ENCODE measurements around the gene ILF2.

DNA sequence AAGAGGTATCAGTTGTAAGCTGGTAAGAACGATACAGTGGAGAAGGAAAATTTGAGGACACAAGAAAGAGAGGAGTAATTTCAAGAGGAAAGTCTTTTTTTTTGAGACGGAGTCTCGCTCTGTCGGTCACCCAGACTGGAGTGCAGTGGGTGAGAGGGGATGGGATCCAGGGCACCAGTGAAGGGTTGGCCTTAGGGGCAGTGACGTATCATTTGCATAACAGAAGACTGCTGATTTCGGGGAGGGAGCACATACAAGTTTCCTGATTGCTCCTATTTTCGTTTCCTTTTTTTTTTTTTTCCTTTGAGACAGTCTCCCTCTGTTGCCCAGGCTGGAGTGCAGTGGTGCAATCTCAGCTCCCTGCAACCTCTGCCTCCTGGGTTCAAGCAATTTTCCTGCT lies 47.7 kb downstream of the ILF2 start:
- TF ChIP-seq, protein P1, sequence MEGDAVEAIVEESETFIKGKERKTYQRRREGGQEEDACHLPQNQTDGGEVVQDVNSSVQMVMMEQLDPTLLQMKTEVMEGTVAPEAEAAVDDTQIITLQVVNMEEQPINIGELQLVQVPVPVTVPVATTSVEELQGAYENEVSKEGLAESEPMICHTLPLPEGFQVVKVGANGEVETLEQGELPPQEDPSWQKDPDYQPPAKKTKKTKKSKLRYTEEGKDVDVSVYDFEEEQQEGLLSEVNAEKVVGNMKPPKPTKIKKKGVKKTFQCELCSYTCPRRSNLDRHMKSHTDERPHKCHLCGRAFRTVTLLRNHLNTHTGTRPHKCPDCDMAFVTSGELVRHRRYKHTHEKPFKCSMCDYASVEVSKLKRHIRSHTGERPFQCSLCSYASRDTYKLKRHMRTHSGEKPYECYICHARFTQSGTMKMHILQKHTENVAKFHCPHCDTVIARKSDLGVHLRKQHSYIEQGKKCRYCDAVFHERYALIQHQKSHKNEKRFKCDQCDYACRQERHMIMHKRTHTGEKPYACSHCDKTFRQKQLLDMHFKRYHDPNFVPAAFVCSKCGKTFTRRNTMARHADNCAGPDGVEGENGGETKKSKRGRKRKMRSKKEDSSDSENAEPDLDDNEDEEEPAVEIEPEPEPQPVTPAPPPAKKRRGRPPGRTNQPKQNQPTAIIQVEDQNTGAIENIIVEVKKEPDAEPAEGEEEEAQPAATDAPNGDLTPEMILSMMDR (IDR thresholded peaks at IDR 0.05), result no peak
- TF ChIP-seq POLR2A (IDR thresholded peaks at IDR 0.05), result no peak
